ENCODE measurements around the gene PHF3.
"Not testable (repeated sequence)": the region's sequence is repeated elsewhere in the genome, so short reads cannot be mapped to it uniquely, and the experiment has no call there.

The PHF3 gene

DNA sequence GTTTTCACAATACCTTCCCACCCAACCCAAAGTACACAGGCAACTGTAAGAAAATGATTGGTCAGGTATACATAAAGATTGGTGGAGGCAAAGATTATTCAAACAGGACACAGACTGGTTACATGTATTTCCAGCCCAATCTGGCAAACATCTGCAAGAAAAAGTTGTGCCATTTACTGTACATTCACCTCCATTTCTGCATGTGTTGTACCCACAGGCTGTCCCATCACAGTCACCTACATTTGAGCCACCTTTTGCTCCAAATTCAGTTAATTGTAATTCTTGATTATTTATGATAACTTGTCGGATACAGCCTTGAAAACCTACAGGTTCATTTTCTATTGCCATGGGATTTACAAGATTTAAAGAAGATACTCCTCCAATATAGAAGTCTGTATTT is 85.6 kb downstream of the PHF3 start:
- Mint-ChIP-seq H3K4me1 (no peaks in the 10 kb centered on the region), H3K4me3 (no peak overlapping the region), H3K27ac (no peak overlapping the region), H3K27me3 (ENCODE audit: low read depth) (no peaks in the 10 kb centered on the region), H3K36me3 (ENCODE audit: low read depth) (peaks cover 5% of the 10 kb centered on the region), H3K9me3 (no peaks in the 10 kb centered on the region)
- TF ChIP-seq, protein P1, sequence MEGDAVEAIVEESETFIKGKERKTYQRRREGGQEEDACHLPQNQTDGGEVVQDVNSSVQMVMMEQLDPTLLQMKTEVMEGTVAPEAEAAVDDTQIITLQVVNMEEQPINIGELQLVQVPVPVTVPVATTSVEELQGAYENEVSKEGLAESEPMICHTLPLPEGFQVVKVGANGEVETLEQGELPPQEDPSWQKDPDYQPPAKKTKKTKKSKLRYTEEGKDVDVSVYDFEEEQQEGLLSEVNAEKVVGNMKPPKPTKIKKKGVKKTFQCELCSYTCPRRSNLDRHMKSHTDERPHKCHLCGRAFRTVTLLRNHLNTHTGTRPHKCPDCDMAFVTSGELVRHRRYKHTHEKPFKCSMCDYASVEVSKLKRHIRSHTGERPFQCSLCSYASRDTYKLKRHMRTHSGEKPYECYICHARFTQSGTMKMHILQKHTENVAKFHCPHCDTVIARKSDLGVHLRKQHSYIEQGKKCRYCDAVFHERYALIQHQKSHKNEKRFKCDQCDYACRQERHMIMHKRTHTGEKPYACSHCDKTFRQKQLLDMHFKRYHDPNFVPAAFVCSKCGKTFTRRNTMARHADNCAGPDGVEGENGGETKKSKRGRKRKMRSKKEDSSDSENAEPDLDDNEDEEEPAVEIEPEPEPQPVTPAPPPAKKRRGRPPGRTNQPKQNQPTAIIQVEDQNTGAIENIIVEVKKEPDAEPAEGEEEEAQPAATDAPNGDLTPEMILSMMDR (IDR thresholded peaks at IDR 0.05; ENCODE audit: unreplicated experiment in 3 of 3): no peak

DNA sequence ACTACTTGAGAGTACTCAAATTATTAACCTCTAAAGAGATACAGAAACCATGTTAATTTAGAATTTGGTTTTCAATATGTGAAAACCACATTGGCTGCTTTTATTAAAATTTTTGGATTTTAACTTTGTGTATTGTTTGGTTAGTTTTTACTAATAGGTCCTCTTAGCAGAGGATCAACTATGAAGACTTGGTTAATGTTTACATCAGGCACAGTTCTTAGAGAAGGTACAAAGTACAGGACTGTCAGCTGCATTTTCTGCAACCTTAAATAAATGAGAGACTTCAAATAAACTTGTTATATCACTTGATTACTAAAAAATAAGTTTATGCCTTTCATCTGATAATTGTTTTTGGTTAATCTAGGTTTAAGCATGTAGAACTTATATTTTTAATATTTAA is 89.1 kb downstream of the PHF3 start:
- Mint-ChIP-seq H3K27ac (peak overlapping the region in 2 of 3 experiments; percentile 30 to 82), H3K27me3 (ENCODE audit: low read depth) (no peaks in the 10 kb centered on the region), H3K36me3 (ENCODE audit: low read depth) (no peaks in the 10 kb centered on the region), H3K4me1 (no peaks in the 10 kb centered on the region), H3K4me3 (no peak overlapping the region), H3K9me3 (no peaks in the 10 kb centered on the region)
- TF ChIP-seq, protein P1 (IDR thresholded peaks at IDR 0.05; ENCODE audit: unreplicated experiment in 3 of 3): no peak

DNA sequence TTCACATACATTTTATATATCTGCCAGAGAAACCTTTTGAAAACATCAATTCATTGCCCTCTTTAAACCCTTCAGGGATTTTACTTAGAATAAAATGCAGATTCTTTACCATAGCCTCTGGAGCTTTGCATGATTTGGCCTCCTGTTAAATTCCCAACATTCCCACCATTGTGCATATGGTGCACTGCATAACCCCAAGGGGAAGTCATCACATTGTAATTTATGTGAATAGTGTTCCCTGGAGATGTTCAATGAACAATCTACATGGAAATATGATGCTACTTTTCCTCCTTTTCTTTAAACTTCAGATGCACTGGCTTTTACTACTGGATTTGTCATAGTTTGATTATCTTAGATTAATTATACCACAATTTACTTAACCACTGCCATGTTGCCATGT is 94.7 kb downstream of the PHF3 start:
- Mint-ChIP-seq H3K27ac (no peak overlapping the region), H3K9me3 (peaks cover 6% of the 10 kb centered on the region), H3K4me3 (no peak overlapping the region), H3K27me3 (ENCODE audit: low read depth) (no peaks in the 10 kb centered on the region), H3K36me3 (ENCODE audit: low read depth) (peaks cover 4% of the 10 kb centered on the region), H3K4me1 (no peaks in the 10 kb centered on the region)
- TF ChIP-seq, protein P1 (IDR thresholded peaks at IDR 0.05; ENCODE audit: unreplicated experiment in 3 of 3): no peak

DNA sequence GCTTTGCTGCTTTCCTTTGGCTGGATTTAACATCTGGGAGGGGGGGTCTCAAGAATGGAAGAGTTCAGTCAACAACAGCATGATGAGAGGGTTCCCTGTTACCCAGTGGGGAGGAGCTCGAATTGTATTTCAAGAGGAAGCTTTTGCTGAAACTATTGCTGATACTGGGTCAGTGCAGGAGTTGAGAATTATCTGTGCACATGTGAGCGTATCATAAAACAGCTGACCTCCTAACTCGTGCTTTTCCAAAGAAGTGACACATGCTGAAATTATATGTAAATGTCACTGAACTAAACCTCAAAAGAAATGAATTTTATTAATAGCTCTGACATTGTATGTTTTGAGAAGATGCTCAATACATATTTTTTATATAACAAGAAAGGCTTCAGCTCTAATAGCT is 96.3 kb downstream of the PHF3 start:
- no peaks in the 10 kb centered on the region for H3K27me3 Mint-ChIP-seq (ENCODE audit: low read depth)
- TF ChIP-seq, protein P1 (IDR thresholded peaks at IDR 0.05; ENCODE audit: unreplicated experiment in 3 of 3): no peak
- peaks cover 4% of the 10 kb centered on the region for H3K36me3 Mint-ChIP-seq (ENCODE audit: low read depth)
- no peak overlapping the region for H3K27ac Mint-ChIP-seq
- H3K9me3 Mint-ChIP-seq: peaks cover 11% of the 10 kb centered on the region
- no peaks in the 10 kb centered on the region for H3K4me1 Mint-ChIP-seq
- H3K4me3 Mint-ChIP-seq: no peak overlapping the region

DNA sequence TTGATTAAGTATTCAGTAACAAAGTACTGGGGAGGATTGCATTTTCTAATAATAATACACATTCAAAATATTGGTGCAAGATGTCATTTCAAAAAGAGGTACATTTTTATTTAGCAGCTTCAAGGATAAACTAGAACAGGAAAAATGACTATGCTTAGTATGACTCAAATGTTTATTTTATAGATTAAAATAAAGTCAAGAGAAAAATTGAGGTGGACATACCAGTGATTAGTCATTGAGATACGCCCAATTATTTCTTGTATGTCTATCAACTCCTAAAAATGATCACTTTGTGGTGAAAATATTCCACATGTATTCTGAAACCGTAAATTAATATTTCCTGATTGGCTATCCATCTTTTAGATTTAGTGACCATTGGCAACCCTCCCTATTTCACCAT is 96.7 kb downstream of the PHF3 start:
- TF ChIP-seq, protein P1 (IDR thresholded peaks at IDR 0.05; ENCODE audit: unreplicated experiment in 3 of 3): no peak
- Mint-ChIP-seq H3K9me3 (peaks cover 11% of the 10 kb centered on the region), H3K27me3 (ENCODE audit: low read depth) (no peaks in the 10 kb centered on the region), H3K27ac (no peak overlapping the region), H3K36me3 (ENCODE audit: low read depth) (peaks cover 4% of the 10 kb centered on the region), H3K4me3 (no peak overlapping the region), H3K4me1 (no peaks in the 10 kb centered on the region)

DNA sequence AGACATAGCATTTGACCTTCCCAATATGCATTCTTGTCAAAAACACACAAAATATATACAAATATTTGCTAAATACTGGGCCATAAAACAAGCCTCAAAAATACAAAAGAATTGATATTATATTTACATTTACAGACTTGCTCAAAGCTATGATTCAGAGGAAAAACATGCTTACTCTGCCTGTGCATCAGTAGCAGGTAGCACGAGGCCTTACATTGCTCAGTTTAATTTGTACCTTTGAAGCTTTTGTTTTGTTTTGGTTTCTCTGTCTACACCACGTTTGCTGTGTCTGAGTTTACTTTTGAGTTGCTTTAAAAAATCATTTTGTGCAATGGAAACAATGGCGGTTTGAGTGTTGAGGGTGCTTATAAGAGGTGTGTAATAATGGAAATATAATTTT is 99.3 kb downstream of the PHF3 start:
- Mint-ChIP-seq H3K27me3 (ENCODE audit: low read depth) (no peaks in the 10 kb centered on the region), H3K4me1 (no peaks in the 10 kb centered on the region), H3K9me3 (peaks cover 14% of the 10 kb centered on the region), H3K36me3 (ENCODE audit: low read depth) (peaks cover 10% of the 10 kb centered on the region), H3K4me3 (no peak overlapping the region), H3K27ac (no peak overlapping the region)
- TF ChIP-seq, protein P1 (IDR thresholded peaks at IDR 0.05; ENCODE audit: unreplicated experiment in 3 of 3): no peak

DNA sequence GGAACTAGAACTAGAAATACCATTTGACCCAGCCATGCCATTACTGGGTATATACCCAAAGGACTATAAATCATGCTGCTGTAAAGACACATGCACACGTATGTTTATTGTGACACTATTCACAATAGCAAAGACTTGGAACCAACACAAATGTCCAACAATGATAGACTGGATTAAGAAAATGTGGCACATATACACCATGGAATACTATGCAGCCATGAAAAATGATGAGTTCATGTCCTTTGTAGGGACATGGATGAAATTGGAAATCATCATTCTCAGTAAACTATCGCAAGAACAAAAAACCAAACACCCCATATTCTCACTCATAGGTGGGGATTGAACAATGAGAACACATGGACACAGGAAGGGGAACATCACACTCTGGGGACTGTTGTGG is 102.6 kb downstream of the PHF3 start:
- H3K4me3 Mint-ChIP-seq; H3K27me3 Mint-ChIP-seq (ENCODE audit: low read depth); H3K27ac Mint-ChIP-seq; H3K4me1 Mint-ChIP-seq: not testable (repeated sequence)
- Mint-ChIP-seq H3K36me3 (ENCODE audit: low read depth) (peaks cover 13% of the 10 kb centered on the region), H3K9me3 (peaks cover 19% of the 10 kb centered on the region)

All from nephron (organoid).